ENCODE measurements around the gene RCAN1.
"Not testable (repeated sequence)": the region's sequence is repeated elsewhere in the genome, so short reads cannot be mapped to it uniquely, and the experiment has no call there.

Gene RCAN1

DNA sequence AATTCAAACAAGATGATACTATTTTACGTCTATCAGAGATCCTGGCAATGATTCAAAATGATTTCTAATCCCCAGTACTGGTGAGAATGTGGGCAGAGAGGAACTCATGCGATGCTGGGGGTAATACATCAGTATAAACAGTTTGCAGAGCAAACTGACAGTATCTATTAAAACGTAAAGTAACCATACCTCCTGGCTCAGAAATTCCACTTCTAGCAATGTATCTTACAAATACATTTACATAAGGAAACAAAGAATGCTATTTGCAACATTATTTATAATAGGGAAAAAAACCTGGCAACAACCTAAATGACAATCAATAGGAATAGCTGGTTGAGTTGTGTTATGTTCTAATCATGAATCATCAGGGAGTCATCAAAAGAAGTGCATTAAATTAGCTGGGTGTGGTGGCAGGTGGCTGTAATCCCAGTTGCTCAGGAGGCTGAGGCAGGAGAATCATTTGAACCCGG lies 15.9 kb downstream of the RCAN1 start:
- DNase-seq: no peak

DNA sequence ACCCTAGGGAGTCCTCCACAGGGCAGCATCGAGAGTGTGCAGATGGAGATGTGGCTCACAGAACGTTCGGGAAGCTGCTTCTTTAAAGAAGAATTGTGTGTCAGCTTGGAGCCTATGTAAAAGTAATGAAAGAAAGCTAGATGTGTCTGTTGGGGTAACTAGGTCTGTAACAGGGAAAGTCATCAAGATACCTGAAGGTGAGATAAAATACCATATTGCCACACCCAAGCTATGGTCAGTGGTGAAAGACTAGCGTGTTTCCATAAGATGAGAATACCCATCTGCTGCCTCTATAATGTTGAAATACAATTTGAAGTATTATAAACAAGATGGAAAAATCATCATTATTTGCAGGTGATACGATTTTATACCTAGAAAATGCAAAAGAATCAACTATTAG lies 17.5 kb downstream of the RCAN1 start:
- DNase-seq: no peak

DNA sequence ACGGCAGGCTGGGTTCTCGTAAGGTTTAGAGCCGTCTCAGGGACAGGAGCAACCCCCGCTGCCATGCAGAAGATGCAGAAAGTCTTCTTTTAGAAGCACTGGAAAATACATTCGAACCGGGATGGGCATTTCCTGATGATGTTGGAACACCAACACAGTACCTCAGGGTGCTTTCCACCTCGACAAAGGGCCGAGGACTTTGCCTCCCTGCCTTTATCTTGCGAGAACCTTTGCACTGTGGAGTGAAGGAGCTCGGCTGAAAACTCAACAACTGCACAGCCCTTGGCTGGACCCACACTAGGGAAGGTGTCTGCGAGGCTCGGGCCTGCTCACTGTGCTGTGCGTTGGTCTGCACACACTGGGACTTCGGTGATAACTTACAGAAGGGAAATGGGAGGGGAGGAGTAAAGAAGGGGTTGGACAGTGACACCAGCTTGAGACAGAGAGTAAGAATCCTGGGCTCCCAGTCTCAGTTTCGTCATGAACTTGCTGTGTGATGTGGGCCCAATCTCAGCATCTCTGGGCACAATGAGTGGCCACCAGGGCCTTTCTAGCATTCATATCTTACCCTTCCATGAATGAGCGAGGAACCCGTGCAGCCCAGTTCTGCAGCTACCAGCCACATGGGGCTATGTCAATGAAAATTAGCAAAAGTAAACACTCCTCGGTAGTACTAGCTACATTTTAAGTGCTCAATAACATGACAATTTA lies 18.2 kb downstream of the RCAN1 start:
- no peak for DNase-seq

DNA sequence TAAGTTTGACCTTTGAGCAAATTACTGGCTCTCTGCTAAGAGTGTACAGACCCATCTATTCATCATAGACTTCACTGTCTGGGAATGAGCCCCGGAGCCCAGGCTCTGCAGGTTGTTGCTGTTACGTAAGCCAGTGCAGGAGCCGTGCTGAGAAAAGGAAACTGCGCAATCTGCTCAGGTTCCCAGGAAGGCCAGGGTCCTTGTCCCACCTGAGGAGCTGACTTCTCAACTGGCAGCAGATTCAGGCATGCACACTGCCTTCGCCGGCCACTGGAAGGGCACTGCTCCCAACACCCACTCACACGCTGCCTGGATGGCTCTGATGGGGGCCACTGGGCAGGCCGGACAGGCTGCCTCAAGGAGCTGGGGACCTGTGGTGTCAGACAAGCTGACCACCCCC lies 19.5 kb downstream of the RCAN1 start:
- DNase-seq: no peak

DNA sequence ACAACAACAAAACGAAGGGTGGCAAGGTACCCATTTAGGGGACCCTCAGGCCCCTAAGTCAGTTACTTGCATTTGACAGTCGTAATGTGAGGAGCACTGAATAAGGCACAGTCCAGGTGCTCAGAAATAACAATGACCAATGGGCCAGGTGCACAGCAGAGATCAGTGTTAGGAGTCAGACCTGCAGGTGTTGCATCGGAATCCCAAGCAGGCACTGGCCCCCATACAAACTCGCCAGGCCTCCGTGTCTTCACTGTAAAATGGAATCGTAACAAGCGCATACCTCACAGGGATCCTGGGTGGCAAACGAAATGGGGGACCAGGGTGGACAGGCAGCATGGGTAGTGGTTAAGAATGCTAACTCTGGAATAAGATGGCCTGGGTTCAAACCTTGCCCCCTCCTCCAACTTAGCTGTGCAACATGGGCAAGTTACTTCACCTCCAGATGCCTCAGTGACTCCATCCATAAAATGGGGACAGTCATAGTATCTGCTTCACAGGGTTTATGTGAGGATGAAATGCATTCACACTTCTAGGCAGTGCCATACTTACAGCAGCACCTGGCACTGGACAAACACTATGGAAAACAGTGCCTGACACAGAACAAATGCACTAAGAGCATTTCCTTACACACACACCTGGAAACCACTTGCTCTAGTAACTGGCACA lies 20.2 kb downstream of the RCAN1 start:
- DNase-seq: no peak

DNA sequence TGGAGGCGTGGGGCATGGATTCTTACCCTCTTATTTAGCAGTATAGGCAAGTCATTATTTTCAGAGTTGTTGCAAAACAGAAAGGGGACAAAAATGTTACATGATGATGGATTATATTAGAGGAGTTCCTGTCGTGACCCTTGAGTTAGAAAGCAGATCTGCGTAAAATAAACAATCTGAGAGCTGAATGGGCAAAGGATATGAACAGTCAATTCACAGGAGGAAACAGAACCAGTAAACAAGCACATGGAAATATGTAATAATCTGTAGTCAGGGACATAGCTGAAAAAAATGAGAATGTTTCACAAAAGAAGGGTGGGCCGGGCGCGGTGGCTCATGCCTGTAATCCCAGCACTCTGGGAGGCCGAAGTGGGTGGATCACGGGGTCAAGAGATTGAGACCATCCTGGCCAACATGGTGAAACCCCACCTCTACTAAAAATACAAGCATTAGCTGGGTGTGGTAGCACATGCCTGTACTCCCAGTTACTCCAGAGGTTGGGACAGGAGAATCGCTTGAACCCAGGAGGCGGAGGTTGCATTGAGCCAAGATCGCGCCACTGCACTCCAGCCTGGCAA lies 20.9 kb downstream of the RCAN1 start:
- DNase-seq: no peak

DNA sequence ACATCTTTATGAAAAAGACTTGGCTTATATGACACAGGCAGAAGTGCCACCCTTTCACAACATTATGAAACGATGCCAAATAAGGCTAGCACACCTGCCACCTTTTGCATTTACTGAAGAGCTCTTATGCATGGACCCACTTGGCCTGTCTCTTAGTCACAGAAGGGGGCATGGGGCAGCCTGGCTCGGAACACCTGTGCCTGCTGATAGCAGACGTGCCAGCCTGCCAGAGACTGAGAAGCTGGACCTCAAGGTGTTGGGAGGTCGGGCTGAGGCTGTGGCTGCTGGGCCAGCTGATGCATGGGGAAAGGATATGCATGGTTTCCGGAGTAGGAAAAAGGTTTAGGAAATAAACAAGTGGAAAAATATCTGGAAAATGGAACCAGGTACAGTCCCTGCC lies 21.5 kb downstream of the RCAN1 start:
- DNase-seq: peak; percentile 24

DNA sequence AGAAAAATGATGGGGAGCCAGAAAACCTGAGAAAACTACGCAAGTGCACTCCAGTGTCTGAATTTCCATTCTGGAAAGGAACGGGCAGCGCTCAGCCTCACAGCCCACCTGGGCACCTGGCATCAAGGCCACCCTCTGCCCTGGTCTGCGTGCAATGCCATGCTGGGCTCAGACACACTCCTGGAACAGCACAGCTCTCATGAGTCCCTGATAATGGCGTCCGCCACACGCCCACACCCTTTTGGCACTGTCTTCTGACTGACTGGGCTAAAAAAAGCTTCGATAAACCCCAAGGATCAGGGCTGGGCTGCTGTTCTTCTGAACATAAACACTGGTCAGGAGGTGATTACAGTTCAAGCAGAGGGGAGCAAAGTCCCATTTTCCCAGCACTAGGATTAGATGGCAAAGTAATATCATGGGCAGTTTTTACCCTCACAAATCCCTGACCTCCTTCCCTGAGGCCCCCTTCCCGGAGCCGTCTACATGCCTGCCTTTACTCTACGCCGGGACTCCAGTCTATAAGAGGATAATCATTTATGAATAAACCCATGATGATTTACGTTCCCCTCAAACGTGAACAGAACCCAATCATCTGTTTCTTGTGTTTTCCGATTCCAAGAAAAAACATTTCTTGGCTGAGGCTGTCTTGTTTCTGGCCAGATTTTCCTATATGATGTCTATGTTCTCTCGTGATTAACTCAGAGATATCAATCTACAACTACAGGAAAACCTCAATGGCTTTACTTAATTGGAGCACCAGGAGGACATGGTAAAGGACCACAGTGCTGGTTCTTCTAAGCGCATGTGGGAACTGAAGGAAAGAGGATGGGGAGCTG lies 22.6 kb downstream of the RCAN1 start:
- DNase-seq: no peak

DNA sequence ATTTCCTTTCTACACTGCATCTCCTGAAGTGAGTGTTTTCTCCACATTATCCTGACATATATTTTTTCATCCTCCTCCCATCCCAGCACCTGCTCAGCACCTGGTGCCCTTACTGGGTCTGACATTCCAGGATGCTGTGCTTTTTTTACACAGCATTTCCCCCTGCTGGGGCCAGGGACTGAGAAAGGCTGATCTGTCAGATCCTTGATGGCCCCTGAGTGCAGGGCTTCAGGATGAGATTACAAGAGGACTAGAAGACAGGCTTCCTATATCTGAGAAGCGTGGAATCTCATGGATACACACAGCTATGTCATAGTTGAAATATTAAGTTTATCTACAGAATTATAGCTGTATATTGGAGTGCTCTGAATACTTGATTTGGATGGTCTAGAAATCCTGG lies 24.4 kb downstream of the RCAN1 start:
- no peak for DNase-seq

DNA sequence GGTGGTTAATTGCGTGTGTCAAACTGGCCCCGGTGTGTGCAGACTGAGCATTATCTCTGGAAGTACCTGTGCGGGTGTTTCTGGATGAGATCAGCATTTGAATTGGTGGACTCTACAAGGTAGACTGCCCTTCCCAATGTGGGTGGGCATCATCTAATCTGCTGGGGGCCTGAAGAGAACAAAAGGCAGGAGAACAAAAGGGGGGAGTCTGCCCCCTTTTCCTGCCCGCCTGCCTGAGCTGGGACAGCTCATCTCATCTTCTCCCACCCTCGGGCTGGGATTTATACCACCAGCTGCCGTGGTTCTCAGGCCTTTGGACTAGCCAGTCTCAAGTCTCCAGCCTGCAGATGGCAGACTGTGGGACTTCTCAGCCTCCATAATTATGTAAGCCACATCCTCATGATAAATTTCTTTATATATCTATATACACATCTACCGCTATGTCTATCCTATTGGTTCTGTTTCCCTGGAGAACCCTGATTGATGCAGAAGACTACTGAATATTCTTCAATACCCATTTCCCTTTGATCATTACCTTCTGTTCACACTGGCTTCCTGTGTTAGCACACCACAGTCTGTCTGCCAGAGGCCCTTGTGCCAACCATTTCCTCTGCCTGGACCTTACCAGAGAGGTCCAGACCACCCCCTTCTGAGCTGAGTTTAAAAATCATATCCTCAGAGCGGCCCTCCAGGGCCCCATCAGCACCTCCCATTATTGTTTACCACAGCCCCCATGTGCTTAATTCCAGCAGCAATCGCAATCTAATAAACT lies 25.2 kb downstream of the RCAN1 start:
- no peak for DNase-seq

DNA sequence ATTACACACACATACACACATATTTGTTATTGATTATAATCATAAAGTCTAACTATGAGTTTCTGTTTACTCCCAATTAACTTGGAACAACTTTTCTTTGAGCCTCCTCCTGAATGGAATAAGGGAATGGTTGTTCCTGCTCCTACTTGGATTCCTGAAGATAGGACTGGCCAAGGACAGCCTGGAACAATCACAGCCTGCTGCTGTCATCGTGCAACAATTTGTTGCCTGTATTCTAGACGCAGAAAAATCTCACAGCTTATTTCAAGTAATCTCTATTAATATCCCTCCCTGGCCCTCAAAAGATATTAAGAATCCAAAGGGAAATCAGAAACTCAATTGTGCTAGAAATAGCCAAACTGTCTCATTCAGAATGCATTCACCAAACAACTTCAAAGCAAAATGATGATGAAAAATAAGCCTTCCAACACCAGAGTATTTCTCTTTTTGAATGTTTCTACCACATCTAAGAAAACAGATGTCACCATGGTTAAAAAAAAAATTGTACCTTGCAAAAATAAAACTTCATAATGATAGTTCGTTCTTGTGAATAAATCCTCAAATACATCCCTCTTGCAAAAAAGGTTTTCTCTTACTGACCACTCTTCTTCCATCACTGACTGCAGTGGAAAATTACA lies 30.9 kb downstream of the RCAN1 start:
- no peak for DNase-seq

DNA sequence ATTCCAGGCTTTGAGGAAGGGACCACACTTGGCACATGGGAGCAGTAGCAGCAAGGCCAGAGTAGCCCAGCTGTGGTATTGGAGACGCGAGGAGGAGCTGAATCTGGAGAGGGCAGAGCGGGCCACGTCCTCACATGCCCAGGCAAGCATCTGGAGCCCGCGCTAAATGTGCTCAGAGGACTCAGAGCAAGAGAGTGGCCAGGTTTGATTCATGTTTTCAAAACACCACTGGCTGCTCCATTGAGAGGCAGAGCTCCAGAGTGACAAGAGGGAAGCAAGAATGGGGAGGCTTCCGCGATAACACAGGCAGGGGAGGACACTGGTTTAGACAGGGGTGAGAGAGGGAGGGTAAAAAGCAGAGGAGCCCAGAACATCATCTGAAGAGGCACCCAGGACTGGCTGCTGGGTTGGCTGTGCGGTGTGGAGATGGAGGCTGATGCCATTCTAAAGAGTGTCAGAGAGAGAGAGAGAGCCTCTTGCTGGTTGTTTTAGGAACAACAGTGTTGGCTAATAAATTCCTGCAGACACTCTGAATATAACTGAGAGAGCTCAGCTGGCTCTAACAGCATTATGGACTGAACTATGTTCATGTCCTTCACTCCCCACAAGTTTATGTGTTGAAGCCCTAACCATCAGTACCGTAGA lies 32.3 kb downstream of the RCAN1 start:
- no peak for DNase-seq

DNA sequence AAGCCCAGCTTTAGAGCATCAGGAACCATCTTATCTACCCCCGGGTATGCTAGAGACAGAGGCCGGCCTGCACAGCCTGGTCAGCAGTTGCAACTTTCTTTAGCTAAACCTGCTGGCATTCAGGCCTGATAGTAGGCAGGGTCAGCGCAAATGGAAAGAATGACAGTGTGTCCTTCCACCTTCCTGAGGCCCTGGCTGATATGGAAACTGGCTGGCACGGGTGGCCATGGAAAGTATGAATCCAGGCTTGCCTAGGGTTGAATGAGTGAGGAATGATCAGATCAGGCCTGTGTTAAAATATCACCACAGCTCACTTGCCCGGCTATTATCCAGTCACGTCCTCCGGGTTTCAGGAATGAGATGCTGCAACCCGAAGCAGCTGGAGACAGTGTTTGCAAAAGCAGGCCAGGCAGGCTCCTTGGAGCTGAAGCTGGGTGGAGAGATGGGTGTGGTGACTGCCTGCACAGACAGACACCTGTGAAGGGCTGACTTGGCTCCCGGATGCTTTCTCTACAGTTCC lies 34.7 kb downstream of the RCAN1 start:
- DNase-seq: no peak

DNA sequence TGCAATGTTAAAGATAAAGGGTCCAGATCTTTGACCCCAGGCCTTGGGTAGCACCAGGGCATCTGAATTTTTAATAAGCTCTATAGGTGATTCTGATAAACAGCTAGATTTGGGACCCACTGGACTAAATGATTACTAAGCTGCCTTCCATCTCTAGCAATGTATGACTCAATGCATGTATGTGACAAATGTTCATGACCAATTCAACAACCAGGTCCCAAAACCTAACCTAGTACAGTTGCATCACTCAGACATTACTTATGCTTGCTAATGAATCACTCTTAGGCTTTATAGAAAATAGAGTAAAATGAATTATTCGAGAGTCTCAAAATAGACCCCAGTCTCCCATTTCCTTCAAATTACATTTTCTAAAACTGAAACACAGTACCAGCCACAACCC lies 35.5 kb downstream of the RCAN1 start:
- DNase-seq: no peak

DNA sequence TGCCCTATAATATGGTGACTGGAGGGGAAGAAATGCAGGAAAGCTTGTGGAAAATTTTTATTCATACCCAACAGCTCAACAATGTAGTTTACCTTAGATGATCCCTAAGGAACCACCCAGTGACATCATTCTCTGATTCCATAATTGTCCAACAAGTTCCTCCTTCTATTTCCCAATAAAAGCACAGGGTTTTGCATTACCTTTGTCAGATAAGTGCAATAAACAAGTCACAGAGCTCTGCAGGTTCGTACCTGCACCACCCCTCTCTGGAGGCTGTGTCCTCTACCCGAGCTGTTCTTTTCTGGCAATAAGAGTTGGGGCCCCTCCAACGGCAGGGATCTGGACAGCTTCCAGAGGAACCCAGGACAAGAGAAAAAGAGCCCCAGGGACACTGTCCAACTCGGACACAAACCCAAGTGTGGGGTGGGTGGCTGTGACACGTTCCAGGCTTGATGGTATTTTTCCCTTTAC lies 38.8 kb downstream of the RCAN1 start:
- DNase-seq: no peak

DNA sequence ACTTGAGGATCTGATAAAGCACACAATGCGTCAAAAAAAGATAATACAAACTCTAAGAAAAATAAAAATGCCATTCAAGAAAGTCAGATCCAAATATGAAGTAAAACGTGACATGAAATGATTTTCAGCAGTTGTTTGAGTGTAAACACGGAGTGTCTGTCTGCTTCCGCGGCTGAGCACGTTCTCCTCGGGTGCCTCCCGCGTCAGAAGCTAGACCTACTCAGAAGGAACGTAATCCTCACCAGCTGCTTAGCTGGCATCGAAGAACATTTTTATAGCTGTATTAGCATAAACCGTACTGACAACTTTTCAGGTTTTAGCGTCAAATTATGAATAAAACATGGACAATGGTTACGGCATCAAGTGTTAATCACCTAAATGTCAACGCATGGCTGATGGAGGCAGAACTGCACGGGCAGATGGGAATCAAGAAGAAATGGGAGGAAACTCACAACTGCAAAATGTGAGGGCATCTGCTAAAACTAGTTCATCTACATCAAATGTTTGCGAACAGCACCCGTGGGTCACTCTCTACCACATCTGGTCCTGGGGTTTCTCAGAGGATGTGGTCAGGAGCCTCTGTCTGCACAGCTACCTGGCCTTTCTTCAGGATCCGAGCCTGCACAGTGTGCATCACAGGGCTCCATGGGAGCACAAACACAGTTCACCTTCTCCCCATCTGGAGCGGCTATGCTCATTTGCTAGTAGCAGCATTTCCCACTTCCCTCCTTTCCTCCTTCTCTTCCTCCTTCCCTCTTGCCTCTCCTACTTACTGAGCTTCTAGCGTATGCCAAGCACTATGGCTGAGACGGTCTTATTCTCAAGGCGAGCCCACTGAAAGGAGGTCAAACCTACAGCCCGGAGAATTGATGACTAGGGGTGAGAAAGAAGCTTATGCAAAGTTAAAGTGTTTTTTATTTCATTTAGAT lies 40.0 kb downstream of the RCAN1 start:
- no peak for DNase-seq

DNA sequence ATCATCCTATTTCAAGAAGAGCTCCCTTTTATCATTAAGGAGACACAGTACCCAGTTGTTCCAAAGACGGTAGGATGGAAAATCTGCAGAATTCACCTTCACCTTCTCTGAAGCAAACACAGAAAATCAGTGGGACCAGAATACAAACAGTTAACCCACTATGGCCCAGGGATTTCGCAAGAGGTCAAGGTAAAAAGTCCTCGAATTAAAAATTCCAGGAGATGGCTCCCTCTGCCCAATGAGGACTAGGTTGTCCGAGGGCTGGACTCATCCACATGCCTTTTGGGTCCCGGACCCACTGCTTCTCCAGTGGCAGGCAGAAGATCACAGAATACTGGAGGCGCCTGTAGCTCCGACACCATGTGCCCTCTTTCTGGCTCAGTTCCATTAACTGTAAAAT lies 42.9 kb downstream of the RCAN1 start:
- no peak for DNase-seq

DNA sequence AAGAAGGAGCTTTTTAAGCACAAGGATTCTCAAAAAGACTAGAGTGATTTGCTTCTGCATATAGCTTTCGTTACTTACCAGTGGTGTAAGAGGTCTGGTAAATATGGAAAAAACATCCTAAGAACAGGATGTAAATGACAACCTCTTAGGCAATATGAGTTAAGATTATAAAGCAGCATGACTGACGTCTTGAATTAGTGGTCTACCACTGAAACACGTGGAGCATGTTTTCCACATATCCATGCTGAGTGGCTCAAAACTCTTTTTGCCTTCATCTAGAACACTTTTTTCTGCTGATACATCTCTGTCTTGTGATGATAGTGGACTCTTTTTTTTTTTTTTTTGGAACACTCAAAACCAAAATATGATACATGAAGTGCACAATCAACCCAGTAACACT lies 44.6 kb downstream of the RCAN1 start:
- DNase-seq: no peak

DNA sequence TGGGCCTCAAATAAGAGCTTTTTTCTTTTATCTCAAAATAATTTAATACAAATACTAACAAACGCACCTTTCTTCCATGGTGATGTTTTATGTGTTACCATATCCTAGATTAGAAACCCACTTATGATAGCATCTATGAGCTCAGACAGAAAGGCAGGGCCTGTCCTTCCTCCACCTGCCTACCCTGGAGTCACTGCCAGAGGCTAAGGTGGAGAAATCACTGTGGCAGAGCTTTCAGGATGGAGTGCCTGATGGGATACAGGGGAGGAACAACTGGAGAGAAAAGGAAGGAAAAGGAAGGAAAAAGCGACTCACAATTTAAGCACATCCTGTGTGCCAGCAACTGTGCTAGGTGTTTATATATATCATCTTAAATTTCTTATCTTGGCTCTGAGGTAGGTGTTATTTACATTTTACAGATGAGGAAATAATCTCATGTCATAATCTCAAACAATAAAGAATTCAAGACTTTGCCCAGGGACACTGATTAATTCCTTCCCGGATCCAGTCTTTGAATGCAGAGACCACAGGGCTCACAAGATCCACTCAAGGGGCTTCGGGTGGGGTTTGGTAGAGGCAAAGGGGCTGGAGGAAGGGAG lies 45.4 kb downstream of the RCAN1 start:
- no peak for DNase-seq

DNA sequence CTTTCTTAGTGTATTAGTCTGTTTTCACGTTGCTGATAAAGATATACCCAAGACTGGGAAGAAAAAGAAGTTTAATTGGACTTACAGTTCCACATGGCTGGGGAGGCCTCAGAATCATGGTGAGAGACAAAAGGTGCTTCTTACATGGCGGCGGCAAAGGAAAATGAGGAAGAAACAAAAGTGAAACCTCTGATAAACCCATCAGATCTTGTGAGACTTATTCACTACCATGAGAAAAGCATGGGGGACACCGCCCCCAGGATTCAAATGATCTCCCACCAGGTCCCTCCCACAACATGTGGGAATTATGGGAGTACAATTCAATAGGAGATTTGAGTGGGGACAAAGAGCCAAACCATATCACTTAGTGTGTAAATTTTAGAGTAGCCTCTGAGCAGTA lies 46.1 kb downstream of the RCAN1 start:
- not testable (repeated sequence) for DNase-seq
